Activated T-cell treated with anti-CD3 and anti-CD28 coated beads, Interleukin-2, amount 50 U/mL, for 72 hours (primary cell): ENCODE measurements around the gene ZNF682. TPM values are rescaled to one million over a fixed set of nuclear protein-coding genes. Genes with fewer than 3 reads are reported as not detected.
"Not testable (repeated sequence)": the region's sequence is repeated elsewhere in the genome, so short reads cannot be mapped to it uniquely, and the experiment has no call there.

Source experiments
- ATAC-seq, 2 donors: fragments of 150-1000 bp; cut with Tn5 transposase; replicated peaks in 1 of 2; 2 replicates each; pipeline ENCODE4 v1.10.0; 2021; ENCODE audit warnings: moderate library complexity in 2 of 2, mild to moderate bottlenecking in 1 of 2
- DNase-seq, 2 donors: peaks; one replicate each; pipeline ENCODE4 v3.0.0; 2021 to 2022; ENCODE audit warnings: mixed read lengths in 1 of 2
- H3K27ac Mint-ChIP-seq: one replicate; pipeline ENCODE4 v1.8.0; 2022; ENCODE audit warnings: mild to moderate bottlenecking, moderate library complexity, mixed read lengths
- H3K27me3 Mint-ChIP-seq: one replicate; pipeline ENCODE4 v1.8.0; 2022; ENCODE audit warnings: low read depth, mixed read lengths
- H3K36me3 Mint-ChIP-seq, 2 donors: one replicate each; pipeline ENCODE4 v1.8.0; 2022; ENCODE audit warnings: mixed read lengths in 2 of 2, mild to moderate bottlenecking in 1 of 2; ENCODE audit not compliant: insufficient read depth in 2 of 2
- H3K4me1 Mint-ChIP-seq: one replicate; pipeline ENCODE4 v1.8.0; 2022; ENCODE audit warnings: low read depth, mixed read lengths
- H3K4me3 Mint-ChIP-seq, 2 donors: one replicate each; pipeline ENCODE4 v1.8.0; 2022; ENCODE audit warnings: mild to moderate bottlenecking in 2 of 2, mixed read lengths in 2 of 2, moderate library complexity in 2 of 2
- H3K9me3 Mint-ChIP-seq, 2 donors: one replicate each; pipeline ENCODE4 v1.8.0; 2022; ENCODE audit warnings: mixed read lengths in 2 of 2
- total RNA-seq, 2 donors: library from RNA; stranded (reverse); gene quantifications; one replicate each; pipeline ENCODE4 v1.2.3, GENCODE V29; 2022

ZNF682 gene
- 10 to 100 TPM; 13.3 to 14.1 TPM for total RNA-seq

DNA sequence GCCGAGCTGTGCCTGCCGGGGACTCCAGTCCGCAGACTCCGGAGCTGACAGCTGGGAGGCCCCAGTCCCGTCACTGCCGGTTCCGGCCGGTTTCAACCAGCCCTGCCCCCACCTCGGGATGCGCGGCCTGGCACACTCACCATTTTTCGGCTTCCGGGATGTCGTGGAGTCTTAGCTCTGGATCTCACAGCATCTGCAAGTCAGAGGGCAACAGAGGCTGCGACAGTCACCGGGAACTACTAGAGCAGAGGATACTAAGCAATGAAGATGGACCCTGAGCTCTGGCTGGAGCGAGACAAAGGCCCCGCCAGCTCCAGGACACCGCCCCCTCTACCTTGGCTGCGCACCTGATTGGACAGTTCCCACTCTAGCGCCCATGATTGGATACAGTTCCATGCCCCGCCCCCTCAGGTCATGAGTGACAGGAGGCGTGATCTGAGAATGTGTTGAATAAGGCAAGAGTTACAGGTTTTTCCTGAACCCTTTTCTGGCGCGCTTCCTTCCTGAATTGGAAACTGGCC, at the start of gene ZNF682:
Gene ZNF682 (minus strand): TSS at position 303 of the 521 bp plus-strand sequence. CDS start 160 bp downstream, at position 143.
- Mint-ChIP-seq H3K27ac (peak within 1 kb of the TSS; percentile 91), H3K4me3 (peak within 1 kb of the TSS; percentile 94 to 96), H3K4me1 (peaks cover 20% of the 10 kb centered on the region), H3K36me3 (peaks cover 2 to 5% of the 10 kb centered on the region in 2 donors), H3K27me3 (peaks cover 4% of the 10 kb centered on the region), H3K9me3 (peaks cover 1 to 4% of the 10 kb centered on the region in 2 donors)
- DNase-seq (peak; percentile 96 to 97), ATAC-seq (peak; percentile 99)

DNA sequence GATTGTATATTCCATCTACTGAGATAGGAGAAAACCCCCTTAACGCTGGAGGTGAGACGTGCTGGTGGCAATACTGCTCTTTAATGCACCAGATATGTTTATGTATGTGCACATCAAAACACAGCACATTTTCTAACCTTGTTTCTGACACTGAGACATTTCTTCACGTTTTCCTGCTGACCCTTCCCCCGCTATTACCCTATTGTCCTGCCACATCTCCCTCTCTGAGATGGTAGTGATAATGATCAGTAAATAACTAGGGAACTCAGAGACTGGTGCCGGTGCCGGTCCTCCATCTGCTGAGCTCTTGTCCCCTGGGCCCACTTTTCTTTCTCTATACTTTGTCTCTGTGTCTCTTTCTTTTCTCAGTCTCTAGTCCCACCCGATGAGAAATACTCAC, 43.6 kb upstream of the ZNF682 start:
- not testable (repeated sequence) for DNase-seq, H3K27ac Mint-ChIP-seq, H3K4me3 Mint-ChIP-seq, H3K9me3 Mint-ChIP-seq, ATAC-seq, H3K27me3 Mint-ChIP-seq
- Mint-ChIP-seq H3K36me3 (peaks cover 19 to 31% of the 10 kb centered on the region in 2 donors), H3K4me1 (peaks cover 18% of the 10 kb centered on the region)

DNA sequence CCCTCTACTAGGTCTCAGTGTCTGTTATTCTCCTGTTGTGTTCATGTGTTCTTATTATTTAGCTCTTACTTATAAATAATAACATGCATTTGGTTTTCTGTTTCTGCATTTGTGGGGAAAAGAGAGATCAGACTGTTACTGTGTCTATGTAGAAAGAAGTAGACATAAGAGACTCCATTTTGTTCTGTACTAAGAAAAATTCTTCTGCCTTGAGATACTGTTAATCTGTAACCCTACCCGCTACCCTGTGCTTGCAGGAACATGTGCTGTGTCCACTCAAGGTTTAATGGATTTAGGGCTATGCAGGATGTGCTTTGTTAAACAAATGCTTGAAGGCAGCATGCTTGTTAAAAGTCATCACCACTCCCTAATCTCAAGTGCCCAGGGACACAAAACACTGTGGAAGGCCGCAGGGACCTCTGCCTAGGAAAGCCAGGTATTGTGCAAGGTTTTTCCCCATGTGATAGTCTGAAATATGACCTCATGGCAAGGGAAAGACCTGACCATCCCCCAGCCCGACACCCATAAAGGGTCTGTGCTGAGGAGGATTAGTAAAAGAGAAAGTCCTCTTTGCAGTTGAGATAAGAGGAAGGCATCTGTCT, 43.0 kb upstream of the ZNF682 start:
- not testable (repeated sequence) for H3K27ac Mint-ChIP-seq, ATAC-seq, H3K27me3 Mint-ChIP-seq, DNase-seq, H3K4me3 Mint-ChIP-seq, H3K9me3 Mint-ChIP-seq
- Mint-ChIP-seq H3K4me1 (peaks cover 18% of the 10 kb centered on the region), H3K36me3 (peaks cover 14 to 30% of the 10 kb centered on the region in 2 donors)

DNA sequence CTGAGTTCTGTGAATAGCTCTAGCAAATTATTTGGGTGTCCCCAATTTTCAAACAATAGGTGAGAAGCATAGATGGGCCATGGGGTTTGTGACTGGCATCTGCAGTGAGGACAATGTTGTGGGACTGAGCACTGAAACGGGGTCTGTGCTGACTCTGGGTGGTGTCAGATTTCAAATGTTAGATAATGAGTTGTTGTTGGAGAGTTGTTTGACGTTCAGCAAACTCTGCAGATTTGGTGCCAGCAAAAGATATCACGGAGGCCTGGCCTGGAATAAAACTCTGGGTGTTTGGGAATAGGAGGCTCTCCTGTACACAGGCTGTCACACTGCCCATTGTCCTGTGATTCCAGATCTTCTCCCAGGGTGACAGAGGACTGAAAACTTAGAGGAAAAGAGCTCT, 41.4 kb upstream of the ZNF682 start:
- H3K4me1 Mint-ChIP-seq: peaks cover 18% of the 10 kb centered on the region
- H3K9me3 Mint-ChIP-seq: peaks cover 0 to 2% of the 10 kb centered on the region in 2 donors
- H3K4me3 Mint-ChIP-seq: peak overlapping the region in 1 of 2 donors; percentile 27
- ATAC-seq (no peak), DNase-seq (no peak)
- H3K27ac Mint-ChIP-seq: no peak overlapping the region
- H3K27me3 Mint-ChIP-seq: no peaks in the 10 kb centered on the region
- peaks cover 14 to 29% of the 10 kb centered on the region in 2 donors for H3K36me3 Mint-ChIP-seq

DNA sequence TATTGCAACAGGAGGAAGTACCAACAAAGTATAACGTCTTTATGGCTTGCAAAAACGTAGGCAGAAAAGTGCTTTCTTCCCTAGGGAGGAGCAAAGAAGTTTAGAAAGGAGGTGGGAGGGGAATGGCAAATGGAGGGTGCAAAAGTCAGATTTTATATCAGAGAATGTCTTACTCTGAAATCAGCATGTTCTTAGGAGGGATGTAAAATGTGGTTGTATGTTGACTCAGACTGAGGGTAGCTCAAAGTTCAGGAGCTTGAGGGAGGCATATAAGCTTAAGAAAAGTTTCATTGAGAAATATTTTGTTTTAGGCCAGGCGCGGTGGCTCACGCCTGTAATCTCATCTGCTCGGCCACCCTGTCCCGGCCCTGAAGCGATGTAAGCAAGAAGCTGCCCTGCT, 40.2 kb upstream of the ZNF682 start:
- ATAC-seq (no peak), DNase-seq (no peak)
- H3K27me3 Mint-ChIP-seq: no peaks in the 10 kb centered on the region
- peaks cover 0 to 2% of the 10 kb centered on the region in 2 donors for H3K9me3 Mint-ChIP-seq
- peak overlapping the region; percentile 57 to 95 for H3K4me3 Mint-ChIP-seq
- peaks cover 14 to 29% of the 10 kb centered on the region in 2 donors for H3K36me3 Mint-ChIP-seq
- no peak overlapping the region for H3K27ac Mint-ChIP-seq
- peaks cover 18% of the 10 kb centered on the region for H3K4me1 Mint-ChIP-seq

DNA sequence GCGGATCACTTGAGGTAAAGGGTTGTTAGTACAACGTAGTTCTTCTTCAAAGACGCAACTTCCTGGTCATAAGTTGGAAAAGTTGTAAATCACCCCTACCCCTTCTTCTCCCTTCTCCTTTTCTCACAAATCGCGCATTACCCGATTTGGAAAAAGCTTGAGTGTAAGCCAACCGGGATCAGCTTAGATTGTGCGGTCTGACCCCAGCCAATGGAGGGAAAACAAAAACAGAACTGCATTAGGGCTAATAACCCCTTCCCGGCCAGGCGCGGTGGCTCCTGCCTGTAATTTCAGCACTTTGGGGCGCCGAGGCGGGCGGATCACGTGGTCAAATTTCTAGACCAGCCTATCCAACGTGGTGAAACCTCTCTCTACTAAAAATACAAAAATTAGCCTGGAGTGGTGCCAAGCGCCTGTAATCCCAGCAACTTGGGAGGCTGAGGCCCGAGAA, 39.3 kb upstream of the ZNF682 start:
- Mint-ChIP-seq H3K4me1 (peaks cover 18% of the 10 kb centered on the region), H3K9me3 (peaks cover 0 to 2% of the 10 kb centered on the region in 2 donors), H3K27me3 (no peaks in the 10 kb centered on the region), H3K4me3 (peak overlapping the region; percentile 95 to 98), H3K36me3 (peaks cover 14 to 29% of the 10 kb centered on the region in 2 donors), H3K27ac (peak overlapping the region; percentile 63)
- ATAC-seq (no peak), DNase-seq (peak; percentile 7 to 8)

DNA sequence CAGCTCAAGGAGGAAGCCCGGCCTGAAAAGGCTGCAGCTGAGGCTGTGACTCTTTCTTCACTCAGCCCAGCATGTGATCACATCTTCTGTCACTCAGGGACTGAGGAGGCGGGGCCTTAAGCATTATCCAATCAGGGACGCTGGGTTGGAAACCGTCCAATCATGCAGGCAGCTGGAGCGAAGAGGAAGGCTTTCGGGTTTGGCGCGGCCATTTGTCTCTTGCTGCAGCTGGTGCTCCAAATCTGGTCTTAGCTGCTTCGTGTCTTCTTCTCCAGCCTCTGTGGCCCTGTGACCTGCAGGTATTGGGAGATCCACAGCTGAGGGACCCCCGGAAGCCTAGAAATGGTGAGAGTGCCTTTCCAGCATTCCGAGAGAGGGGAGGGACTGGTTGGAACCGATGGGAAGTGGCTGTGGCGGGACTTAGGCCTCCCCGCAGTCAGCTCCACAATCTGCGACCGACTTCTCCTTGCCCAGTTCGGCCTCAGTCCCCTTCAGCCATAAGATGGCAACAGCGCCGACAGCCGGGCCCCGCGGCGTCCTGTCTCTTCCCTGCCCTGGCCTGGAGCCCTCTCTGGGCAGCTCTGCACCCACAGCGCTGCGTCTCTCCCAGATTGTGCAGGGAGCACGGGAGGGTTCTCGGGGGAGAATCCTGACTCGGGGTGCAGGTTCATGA, 38.6 kb upstream of the ZNF682 start, which contains the start of gene ZNF90:
Gene ZNF90 (plus strand): TSS at position 210 of the 673 bp plus-strand sequence. CDS start 133 bp downstream, at position 343.
- Mint-ChIP-seq H3K36me3 (peaks cover 13 to 29% of the 10 kb centered on the region in 2 donors), H3K9me3 (peaks cover 0 to 2% of the 10 kb centered on the region in 2 donors), H3K4me3 (peak within 1 kb of the TSS; percentile 95 to 98), H3K27me3 (no peaks in the 10 kb centered on the region), H3K4me1 (peaks cover 18% of the 10 kb centered on the region), H3K27ac (peak within 1 kb of the TSS; percentile 63)
- peak; percentile 99 for ATAC-seq
- peak; percentile 89 to 93 for DNase-seq

DNA sequence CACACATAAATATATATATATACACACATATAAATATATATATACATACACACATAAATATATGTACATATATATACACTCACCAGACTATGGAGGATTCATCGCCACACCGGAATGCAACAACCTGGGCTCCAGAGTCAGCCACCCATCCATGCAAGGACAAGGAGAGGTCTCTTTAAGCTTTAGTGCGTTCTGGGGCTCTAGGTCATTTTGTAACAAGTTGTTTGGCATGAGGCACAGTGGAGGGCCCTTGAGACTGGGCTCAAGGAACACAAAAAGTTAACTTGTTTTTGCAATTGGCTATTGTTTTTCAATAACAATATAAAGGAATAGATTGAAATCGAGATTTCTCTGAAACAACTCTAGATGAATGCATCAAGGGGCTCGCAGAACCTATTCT, 33.6 kb upstream of the ZNF682 start:
- no peaks in the 10 kb centered on the region for H3K4me1 Mint-ChIP-seq

DNA sequence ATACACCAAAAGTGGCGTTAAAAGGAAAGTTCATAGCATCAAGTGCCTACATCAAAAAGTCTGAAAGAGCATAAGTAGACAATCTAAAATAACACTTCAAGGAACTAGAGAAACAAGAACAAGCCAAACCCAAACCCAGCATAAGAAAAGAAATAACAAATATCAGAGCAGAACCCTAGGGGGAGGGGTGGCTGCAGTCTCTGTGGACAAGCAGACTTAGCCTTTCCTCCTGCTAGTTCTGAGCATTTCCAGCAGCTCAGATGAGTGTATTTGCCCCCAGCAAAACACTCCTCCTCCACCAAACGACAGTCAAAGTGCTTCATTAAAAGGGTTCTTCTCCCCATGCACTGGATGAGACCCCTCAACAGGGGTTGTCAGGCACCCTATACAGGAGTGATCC, 31.4 kb upstream of the ZNF682 start:
- DNase-seq: no peak
- Mint-ChIP-seq H3K4me3 (no peak overlapping the region), H3K27ac (no peak overlapping the region), H3K9me3 (peaks cover 5 to 9% of the 10 kb centered on the region in 2 donors), H3K27me3 (peaks cover 34% of the 10 kb centered on the region), H3K36me3 (peaks cover 3 to 8% of the 10 kb centered on the region in 2 donors), H3K4me1 (no peaks in the 10 kb centered on the region)
- ATAC-seq: no peak

More for the DNA sequence above, 33.6 kb upstream of the ZNF682 start:
- ATAC-seq (no peak), DNase-seq (no peak)
- Mint-ChIP-seq H3K27ac (no peak overlapping the region), H3K27me3 (peaks cover 21% of the 10 kb centered on the region), H3K9me3 (peaks cover 5% of the 10 kb centered on the region in 2 donors), H3K36me3 (peaks cover 4 to 9% of the 10 kb centered on the region in 2 donors), H3K4me3 (no peak overlapping the region)

DNA sequence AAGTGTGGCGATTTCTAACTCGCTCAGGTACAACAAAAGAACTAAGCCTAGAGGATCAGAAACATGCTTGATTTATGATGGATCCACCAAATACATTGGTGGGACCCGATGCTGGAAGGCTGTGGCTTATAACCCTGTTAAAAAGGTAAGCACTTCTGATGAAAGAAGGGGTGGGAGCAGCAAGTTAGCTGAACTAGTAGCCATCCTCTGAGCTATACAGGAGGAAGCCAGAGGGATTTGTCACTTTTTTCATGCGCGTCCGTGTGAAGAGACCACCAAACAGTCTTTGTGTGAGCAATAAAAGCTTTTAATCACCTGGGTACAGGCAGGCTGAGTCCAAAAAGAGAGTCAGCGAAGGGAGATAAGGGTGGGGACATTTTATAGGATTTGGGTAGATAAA, 29.3 kb upstream of the ZNF682 start:
- not testable (repeated sequence) for H3K4me3 Mint-ChIP-seq, H3K9me3 Mint-ChIP-seq, H3K4me1 Mint-ChIP-seq, H3K27ac Mint-ChIP-seq, H3K36me3 Mint-ChIP-seq, DNase-seq, ATAC-seq
- H3K27me3 Mint-ChIP-seq: peaks cover 34% of the 10 kb centered on the region

DNA sequence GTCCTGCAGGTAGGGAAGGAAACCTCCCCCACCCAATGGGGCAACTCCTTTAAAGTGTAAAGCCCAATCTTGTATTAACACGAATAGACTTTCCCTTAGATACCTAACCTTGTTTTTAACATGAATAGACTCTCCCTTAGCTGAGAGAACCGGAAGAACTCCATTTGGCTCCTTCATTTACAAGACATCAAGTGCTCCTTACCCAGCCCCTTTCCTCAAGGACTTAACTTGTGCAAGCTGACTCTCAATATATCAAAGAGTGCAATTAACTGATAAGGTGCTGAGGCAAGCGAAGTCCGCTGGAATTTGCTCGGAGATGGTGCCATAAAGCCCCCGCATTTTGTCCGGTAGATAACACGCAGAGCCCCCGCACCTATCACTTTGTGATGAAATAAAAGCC, 28.6 kb upstream of the ZNF682 start:
- DNase-seq: no peak

DNA sequence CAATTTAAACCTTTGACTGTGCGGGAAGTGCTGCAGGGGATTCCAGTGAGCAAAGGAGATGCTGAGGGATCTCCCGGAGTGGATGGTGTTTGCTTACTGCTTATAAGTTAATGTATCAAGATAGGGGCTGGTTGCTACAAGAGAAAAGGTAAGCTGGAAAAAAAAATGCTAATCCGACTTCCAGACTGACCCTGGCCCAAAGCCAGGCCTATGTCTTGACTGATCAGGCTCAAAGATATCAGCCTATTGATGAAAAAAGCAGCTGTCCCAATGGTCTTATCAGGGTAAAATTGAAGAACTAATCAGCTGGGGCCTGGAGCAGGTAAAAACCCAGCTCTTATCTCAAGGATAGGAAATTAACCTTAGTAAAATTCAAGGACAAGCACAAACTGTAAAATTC, 27.6 kb upstream of the ZNF682 start:
- H3K4me3 Mint-ChIP-seq: no peak overlapping the region
- H3K27ac Mint-ChIP-seq: no peak overlapping the region
- ATAC-seq: no peak
- peaks cover 5 to 9% of the 10 kb centered on the region in 2 donors for H3K9me3 Mint-ChIP-seq
- H3K4me1 Mint-ChIP-seq: peaks cover 3% of the 10 kb centered on the region
- DNase-seq: no peak
- H3K27me3 Mint-ChIP-seq: peaks cover 34% of the 10 kb centered on the region
- H3K36me3 Mint-ChIP-seq: peaks cover 3 to 8% of the 10 kb centered on the region in 2 donors

More for the DNA sequence above, 28.6 kb upstream of the ZNF682 start:
- no peak for ATAC-seq
- Mint-ChIP-seq H3K27ac (no peak overlapping the region), H3K4me1 (no peaks in the 10 kb centered on the region), H3K4me3 (no peak overlapping the region), H3K9me3 (peaks cover 5 to 9% of the 10 kb centered on the region in 2 donors), H3K36me3 (peaks cover 3 to 8% of the 10 kb centered on the region in 2 donors), H3K27me3 (peaks cover 34% of the 10 kb centered on the region)

DNA sequence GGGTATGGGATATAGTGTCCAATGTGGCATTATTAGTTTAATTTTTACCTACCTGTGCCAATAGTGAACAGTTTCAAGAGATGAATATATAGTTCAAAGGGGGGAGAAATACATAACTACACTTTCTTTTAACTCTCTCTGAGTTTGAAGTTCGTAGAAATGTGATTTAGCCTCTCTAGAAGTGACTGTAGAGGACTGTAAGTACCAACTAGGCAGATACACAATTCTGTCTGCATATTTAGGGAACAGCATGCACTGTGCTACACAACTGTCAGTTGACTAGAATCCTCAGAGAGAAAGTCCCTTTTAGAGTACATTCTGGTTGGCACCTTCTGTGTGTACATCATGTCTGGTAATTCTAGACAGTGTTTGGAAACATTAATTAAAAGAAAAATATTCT, 21.0 kb upstream of the ZNF682 start:
- no peaks in the 10 kb centered on the region for H3K9me3 Mint-ChIP-seq
- ATAC-seq: peak in 1 of 2 donors; percentile 63
- peaks cover 13% of the 10 kb centered on the region for H3K4me1 Mint-ChIP-seq
- no peak for DNase-seq
- H3K4me3 Mint-ChIP-seq: no peak overlapping the region
- no peaks in the 10 kb centered on the region for H3K27me3 Mint-ChIP-seq
- H3K36me3 Mint-ChIP-seq: no peaks in the 10 kb centered on the region
- no peak overlapping the region for H3K27ac Mint-ChIP-seq
